ENCODE measurements around the gene UBE2V1.
"Not testable (repeated sequence)": the region's sequence is repeated elsewhere in the genome, so short reads cannot be mapped to it uniquely, and the experiment has no call there.

The UBE2V1 gene

GRCh38 chr20:50113420-50114224 lies 672 bp upstream of the UBE2V1 start:
- DNase-seq, result no peak

GRCh38 chr20:50111829-50112495 lies 988 bp downstream of the UBE2V1 start:
- no peak for DNase-seq

GRCh38 chr20:50111120-50111828 lies 1.7 kb downstream of the UBE2V1 start:
- peak; percentile 82 for DNase-seq

- no peak for DNase-seq
Observed at GRCh38 chr20:50110141-50111047, 2.6 kb downstream of the UBE2V1 start.

GRCh38 chr20:50108556-50109235 lies 4.3 kb downstream of the UBE2V1 start:
- DNase-seq, result no peak

- no peak for DNase-seq
Observed at GRCh38 chr20:50107796-50108331, 5.1 kb downstream of the UBE2V1 start.

GRCh38 chr20:50107086-50107660 lies 5.8 kb downstream of the UBE2V1 start:
- no peak for DNase-seq

- DNase-seq, result not testable (repeated sequence)
Observed at GRCh38 chr20:50106669-50107068, 6.3 kb downstream of the UBE2V1 start.

- peak; percentile 73 for DNase-seq
Observed at GRCh38 chr20:50103464-50104107, 9.4 kb downstream of the UBE2V1 start.

GRCh38 chr20:50102551-50102950 lies 10.4 kb downstream of the UBE2V1 start:
- not testable (repeated sequence) for DNase-seq

GRCh38 chr20:50101887-50102286 lies 11.1 kb downstream of the UBE2V1 start:
- DNase-seq, result no peak

GRCh38 chr20:50101281-50101680 lies 11.7 kb downstream of the UBE2V1 start:
- no peak for DNase-seq

- DNase-seq, result no peak
Observed at GRCh38 chr20:50100552-50100951, 12.4 kb downstream of the UBE2V1 start.

- DNase-seq, result no peak
Observed at GRCh38 chr20:50099565-50099991, 13.4 kb downstream of the UBE2V1 start.

GRCh38 chr20:50099113-50099512 lies 13.8 kb downstream of the UBE2V1 start:
- DNase-seq, result no peak

GRCh38 chr20:50098259-50098658 lies 14.7 kb downstream of the UBE2V1 start:
- no peak for DNase-seq

GRCh38 chr20:50097843-50098242 lies 15.1 kb downstream of the UBE2V1 start:
- DNase-seq, result no peak

- no peak for DNase-seq
Observed at GRCh38 chr20:50096237-50096636, 16.7 kb downstream of the UBE2V1 start.

GRCh38 chr20:50095476-50096078 lies 17.4 kb downstream of the UBE2V1 start:
- no peak for DNase-seq

- no peak for DNase-seq
Observed at GRCh38 chr20:50094522-50094921, 18.4 kb downstream of the UBE2V1 start.
